Measurements from ENCODE around the gene PARD3.
"Not testable (repeated sequence)": the region's sequence is repeated elsewhere in the genome, so short reads cannot be mapped to it uniquely, and the experiment has no call there.

PARD3 gene

DNA sequence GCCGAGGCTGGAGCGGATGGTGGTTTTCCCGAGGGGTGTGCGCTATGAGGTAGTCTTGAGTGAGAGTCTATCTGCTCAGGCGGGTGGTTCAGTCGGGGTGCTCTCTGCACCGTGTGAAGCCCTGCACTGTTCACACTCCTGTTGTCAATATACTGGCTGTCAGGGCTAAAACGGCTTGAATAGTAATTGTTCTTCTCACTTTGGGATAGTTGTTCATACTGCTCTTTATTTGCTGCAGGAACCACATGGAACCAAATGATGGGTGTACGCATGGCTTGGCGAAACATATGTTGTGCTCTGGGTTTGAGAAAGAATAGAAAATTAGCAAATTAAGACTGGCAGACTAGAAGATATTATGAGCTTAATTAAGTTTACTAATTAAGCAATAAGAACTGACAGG, 432.5 kb downstream of the PARD3 start:
- no peak for DNase-seq (ENCODE audit: low read depth)

DNA sequence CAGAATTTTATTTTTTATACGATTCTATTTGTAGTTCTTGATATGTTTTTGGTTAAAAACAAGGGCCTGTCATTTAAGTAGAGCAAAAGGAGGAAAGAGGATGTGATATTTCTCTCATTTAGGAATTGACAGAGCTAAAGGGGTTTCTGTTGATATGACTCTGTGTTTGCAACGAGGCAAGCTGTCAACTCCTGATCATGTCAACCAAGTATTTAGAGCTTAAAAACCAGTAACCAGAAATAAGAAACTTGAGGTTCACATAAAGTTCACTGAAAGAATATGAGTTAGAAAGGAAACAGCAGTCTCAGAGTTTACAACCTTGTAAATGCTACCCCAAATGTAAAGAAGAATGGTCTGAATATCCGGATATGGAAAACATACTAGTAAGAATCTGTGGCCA, 434.2 kb downstream of the PARD3 start:
- no peak for DNase-seq (ENCODE audit: low read depth)

DNA sequence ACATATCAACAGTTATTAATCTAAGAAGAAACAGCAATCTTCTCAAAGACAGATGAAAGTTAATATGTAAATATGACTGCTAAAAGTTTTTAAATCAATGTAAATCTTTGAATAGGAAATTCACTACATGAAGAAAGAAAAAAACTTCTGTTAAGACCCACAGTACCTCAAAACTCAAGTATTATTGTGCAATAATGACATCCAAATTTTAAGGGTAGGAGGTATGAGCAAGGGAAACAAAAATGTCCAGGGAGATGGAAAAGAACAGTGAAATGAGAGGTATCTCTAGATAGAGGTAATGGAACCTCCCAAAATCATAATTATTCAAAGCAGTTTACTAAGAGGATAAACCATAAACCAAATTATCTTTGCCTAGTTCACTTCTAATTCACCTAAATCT, 436.8 kb downstream of the PARD3 start:
- no peak for DNase-seq (ENCODE audit: low read depth)

DNA sequence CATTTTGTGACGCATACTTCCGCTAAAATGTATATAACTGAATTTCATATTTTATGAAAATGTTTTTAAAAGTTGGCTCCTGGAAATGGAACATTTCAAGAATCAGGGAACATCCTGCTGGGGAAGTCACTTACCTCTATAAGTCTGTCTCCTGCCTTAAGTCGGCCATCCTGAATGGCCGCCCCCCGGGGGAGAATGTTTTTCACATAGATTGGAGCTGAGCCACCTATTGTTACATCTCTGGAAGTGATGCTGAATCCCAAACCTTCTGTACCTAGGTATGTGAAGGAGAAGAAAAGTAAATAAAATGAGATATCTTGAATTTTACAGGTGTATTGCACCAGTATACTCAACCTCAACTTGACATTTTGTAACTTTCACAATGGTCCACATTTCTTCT, 437.3 kb downstream of the PARD3 start:
- DNase-seq (ENCODE audit: low read depth), result no peak

DNA sequence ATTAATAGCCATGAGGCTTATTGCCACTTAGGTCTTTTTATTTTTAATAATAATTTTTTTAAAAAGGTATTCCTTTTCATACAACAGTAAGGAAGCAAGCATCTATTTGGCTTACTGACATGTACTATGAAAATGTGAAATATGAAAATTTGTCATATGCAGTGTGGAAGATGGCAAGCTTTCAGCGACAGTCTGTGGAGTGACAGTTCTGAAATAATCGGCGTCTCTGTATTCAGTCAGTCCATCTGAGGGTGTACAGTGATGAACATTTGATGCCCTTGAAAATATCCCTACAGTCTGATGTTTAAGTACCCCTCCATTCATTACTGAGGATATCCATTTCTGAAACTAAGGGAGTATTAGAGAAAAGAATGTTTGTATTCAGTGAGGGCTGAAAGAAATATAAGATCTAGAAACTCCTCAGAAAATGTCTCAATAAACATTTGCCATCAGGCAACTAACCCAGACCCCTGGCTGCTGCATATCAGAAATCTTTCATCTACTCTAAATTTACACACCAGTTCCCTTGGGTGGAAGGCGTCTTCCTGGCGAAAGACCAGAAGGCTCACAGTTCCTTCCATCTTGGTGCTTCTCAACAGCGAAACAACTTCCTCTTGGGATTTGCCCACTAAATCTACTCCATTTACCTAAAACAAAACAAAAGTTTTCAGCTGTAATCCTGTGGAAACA, 440.6 kb downstream of the PARD3 start:
- DNase-seq (ENCODE audit: low read depth), result no peak

DNA sequence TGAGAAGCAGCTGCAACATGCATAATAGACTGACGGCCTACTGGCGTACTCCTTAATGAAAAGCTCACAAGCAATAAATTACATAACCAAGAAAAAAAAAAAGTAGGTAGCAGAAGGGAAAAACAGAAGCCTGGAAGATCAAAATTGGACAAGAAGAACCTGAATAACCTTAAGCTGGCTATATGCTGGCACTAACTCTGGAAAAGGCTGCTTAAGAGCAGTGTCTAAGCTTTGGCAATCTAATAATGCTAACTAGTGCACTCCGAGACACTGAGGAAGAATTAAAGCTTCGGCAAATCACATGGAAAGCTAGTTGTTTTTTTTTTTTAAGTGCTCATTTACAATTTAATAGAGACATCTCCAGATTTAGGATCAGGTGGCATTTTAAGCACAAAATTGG, 441.9 kb downstream of the PARD3 start:
- no peak for DNase-seq (ENCODE audit: low read depth)

DNA sequence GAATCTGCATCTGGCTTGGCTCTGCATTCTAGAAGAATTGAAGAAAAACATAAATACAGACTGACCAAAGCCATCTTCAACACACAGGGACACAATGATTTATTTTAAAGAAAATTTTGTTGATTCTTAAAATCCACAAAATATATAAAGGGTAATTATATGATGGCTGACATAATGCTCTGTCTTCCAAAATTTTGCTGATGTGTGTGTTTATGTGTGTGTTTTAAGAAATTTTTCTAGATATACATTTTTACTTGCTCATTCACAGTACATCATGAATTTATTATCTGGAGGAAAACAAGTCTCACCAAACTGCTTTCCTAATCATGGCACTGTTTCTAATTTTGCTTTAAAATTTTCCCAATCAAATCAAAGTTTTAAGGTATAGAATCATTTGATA, 442.6 kb downstream of the PARD3 start:
- DNase-seq (ENCODE audit: low read depth), result no peak

DNA sequence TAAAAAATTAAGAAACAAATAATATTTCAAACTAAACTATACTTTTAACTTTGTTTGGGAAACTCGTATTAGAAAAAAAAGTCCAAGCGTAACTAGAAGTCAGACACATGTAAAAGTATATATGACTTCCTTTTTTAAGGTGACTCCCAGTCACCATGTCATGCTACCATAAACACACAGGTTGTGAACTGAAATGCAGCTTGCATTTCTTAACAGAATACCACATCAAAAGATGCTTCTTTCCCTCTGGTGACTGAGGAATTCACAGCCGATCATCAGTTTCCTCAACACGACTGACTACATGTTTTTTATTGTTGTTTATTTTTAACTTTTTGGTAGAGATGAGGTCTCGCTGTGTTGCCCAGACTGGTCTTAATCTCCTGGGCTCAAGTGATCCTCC, 445.0 kb downstream of the PARD3 start:
- DNase-seq (ENCODE audit: low read depth), result no peak

DNA sequence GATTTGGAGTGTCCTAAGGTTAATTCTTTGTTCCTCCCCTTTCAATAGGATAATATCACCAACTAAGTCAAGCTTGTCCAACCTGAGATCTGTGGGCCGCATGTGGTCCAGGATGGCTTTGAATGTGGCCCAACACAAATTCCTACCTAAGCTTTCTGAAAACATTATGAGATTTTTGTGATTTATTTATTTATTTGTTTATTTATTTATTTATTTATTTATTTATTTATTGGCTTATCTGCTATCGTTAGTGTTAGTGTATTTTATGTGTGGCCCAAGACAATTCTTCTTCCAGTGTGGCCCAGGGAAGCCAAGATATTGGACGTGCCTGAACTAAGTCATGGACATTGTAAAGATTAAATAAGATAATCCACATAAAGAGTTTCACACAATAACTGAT, 446.0 kb downstream of the PARD3 start:
- DNase-seq (ENCODE audit: low read depth), result no peak

DNA sequence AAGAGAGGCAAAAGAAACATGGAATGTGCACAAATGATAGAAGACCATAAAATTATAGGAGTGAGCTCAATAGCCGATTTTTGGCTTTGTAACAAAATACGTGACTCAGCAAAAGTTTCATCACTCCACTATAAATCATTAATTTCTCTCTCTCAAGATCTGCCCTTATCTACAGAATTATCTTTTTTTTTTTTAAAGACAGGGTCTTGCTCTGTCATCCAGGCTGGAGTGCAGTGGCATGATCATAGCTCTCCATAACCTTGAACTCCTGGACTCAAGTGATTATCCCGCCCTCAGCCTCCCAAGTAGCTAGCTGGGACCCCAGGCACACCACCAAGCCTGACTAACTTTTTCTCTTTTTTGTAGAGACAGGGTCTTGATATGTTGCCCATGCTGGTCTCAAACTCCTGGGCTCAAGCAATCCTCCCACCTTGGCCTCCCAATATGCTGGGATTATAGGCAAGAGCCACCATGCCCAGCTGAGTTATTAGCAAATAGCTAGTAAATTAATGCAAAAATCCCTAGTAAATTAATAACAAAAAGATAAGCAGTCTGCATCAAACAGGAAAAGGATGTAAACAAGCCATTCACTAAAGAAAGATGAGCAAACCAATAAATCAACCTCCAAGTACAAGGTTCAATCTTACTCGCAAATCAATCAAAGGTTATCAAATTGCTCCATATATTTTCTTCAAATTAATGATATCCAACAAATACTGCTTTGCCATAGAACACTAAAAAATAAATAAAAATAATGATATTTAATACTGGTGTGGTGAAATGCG, 450.7 kb downstream of the PARD3 start:
- DNase-seq (ENCODE audit: low read depth), result no peak

DNA sequence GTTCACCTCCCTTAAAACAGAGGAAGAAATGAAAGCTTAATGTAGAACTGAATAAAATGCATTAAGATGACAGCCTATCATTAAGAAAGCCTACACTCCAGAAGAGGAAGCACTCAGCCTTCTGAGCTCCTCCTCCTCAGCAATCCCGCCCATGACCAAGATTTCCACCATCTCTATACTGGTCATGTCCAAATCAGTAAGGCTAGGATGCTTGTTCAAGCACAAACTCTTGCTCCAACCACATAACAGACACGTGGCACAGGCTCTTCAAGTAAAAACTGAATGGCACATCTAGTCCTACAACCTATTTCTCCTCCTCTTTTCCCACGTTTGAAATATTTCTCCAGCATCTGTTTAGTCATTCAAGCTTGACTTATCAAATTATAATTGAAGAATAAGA, 454.1 kb downstream of the PARD3 start:
- no peak for DNase-seq (ENCODE audit: low read depth)

DNA sequence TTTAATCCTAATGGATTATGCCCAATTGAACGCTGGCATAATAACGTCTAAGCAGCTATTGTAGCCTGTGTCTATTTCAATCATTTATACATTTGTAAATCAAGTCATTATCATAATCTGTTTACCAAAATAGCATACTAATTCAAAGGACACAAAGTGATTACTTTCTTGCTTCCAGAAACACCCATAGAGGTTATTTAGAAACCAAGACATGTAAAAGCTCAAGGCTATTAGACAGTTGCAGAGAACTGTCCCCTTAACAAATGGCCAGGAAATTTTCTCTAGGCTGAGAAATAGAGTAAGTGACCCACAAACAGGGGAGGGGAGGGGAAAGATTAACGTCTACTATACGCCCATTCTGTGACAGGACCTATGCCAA, 455.7 kb downstream of the PARD3 start:
- DNase-seq (ENCODE audit: low read depth), result no peak

DNA sequence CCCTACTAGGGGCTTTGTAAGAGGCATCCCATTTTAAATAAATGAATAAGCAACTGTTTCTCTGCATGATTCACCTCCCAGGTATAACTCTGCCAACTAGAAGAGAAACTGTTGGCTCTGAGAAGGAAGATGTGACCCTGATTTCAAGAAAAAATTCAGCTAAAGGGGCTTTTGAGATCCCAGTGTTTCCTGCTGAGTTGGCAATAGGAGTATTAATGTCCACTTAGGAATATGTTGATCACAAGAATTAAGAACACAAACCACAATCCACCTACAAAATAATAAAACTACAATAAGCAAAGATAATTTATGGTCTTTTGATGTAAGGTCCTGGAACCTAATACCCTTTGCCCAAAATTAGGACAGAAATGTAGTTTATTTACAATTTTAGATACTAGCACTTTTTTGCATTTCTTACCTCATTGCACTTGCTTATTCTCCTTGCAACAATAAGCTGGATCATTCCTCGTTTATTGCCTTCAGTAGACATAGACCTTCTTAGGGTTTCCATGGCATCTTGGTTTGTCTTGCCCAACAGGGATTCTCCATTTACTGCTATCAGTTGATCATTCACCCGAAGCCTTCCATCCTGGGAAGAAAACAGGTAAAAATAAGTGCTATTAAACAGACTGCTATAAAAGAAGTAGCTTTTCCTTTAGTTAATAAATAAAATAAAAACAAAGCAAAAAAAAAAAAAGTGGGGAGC, 456.2 kb downstream of the PARD3 start:
- no peak for DNase-seq (ENCODE audit: low read depth)

DNA sequence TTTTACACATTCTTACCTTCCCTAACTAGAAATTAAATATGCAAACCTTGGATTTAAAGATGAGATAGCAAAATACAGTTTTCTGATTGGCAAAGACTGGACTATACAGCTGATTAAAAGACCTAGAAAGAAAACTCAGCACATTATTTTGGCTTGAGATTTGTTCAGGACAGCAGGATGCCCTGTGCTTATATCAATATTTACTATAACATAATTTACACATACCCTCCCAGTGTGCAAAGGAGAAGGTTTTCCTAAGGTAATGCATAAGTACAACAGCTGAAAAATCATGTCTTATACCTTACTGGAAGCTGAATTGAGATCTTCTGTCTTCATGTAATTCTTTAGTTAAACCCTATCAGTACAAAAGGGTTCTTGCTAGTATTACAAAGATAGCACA, 458.6 kb downstream of the PARD3 start:
- DNase-seq (ENCODE audit: low read depth), result no peak

DNA sequence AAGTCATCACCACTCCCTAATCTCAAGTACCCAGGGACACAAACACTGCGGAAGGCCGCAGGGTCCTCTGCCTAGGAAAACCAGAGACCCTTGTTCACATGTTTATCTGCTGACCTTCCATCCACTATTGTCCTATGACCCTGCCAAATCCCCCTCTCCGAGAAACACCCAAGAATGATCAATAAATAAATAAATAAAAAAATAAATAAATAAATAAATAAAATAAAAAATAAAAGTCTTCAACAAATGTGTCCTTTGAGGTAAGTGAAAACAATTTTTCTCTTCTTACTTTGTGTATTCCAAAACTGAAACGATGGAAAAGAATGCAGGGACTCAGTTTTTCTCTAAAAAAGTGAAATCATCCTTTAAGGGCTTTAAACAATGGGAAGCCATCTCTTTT, 461.6 kb downstream of the PARD3 start:
- DNase-seq (ENCODE audit: low read depth), result not testable (repeated sequence)

DNA sequence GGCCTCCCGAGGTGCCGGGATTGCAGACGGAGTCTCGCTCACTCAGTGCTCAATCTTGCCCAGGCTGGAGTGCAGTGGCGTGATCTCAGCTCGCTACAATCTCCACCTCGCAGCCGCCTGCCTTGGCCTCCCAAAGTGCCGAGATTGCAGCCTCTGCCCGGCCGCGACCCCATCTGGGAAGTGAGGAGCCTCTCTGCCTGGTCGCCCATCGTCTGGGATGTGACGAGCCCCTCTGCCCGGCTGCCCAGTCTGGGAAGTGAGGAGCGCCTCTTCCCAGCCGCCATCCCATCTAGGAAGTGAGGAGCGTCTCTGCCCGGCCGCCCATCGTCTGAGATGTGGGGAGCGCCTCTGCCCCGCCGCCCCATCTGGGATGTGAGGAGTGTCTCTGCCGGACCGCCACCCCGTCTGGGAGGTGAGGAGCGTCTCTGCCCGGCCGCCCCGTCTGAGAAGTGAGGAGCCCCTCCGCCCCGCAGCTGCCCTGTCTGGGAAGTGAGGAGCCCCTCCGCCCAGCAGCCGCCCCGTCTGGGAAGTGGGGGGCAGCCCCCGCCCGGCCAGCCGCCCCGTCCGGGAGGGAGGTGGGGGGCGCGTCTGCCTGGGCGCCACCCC, 462.4 kb downstream of the PARD3 start:
- DNase-seq (ENCODE audit: low read depth), result not testable (repeated sequence)

DNA sequence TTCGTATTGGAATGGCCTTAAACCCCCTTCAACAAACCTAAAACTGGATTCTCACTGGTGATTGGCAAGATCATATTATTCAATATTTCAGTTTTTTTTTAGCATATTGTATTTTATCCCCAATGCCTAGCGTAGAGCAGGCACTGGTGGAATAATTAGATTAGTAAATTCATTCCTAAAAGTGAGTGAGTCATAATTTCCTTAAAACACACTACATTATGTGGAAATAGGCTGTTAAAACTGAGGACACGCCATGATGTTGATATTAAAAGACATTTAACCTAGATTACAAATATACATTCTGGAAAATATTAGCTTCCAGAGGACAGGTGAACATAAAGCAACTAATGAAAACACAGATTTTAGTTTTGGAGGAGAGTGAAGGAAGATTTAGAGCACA, 463.9 kb downstream of the PARD3 start:
- DNase-seq (ENCODE audit: low read depth), result no peak

DNA sequence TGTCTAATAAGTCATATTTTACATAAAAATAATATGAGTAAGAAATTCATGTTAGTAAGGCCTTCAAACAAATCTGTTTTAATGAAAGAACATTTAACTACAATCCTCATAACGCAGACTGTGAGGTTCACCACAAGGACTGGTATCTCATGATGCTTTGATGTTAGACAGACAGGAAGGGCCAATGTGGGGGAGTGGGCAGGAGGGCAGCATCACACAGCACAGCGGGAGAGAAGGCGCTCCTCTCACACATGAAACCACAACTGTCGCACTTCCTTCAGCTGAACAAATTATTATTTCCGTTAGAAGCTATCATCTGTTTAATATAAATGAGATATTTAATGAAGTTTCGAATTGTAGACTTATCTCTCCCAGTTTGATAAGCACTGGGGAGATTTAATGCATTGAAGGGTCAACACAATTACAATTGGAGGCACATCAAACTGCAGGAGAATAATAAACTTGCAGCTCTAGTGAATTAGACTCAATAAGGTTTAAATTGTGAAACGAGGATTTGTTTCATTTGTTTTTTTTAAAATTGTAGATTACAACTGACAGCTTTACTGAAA, 466.1 kb downstream of the PARD3 start:
- DNase-seq (ENCODE audit: low read depth), result no peak

DNA sequence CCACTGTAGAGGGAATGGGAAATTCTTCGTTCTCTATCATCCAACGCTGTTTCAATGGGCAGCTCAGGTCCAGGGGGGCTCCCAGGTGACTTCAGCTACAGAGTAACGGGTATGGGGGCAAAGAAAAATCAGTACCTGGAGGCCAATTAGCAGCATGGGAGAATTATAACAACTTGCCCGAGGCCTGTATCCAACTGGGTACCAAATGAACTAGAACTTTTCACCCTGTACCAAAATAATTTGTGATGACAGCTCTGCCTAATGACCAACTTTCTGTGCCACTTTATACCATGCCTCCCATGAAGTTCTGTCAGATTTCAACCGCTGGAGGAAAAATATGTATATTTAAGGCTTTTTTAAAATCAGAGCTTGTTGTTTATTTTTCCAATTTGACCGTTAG, 467.1 kb downstream of the PARD3 start:
- no peak for DNase-seq (ENCODE audit: low read depth)

DNA sequence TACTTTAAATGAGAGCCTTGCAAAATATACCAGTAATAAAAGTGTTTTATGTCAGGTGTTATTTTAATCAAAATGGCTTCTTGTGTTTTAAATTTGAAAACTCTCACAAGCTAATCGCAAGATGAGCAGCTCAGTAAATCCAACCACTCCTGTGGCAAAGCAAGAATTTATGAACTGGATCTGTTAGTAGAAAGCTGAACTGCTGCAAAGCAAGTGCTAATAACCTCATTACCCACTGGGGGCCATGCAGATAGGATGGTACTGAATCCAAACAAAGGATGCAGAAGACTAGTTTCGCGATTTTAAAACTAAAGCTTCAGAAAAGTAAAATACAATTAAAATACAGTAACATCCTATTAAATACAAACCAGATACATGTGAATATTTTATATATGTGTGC, 468.0 kb downstream of the PARD3 start:
- DNase-seq (ENCODE audit: low read depth), result no peak

DNA sequence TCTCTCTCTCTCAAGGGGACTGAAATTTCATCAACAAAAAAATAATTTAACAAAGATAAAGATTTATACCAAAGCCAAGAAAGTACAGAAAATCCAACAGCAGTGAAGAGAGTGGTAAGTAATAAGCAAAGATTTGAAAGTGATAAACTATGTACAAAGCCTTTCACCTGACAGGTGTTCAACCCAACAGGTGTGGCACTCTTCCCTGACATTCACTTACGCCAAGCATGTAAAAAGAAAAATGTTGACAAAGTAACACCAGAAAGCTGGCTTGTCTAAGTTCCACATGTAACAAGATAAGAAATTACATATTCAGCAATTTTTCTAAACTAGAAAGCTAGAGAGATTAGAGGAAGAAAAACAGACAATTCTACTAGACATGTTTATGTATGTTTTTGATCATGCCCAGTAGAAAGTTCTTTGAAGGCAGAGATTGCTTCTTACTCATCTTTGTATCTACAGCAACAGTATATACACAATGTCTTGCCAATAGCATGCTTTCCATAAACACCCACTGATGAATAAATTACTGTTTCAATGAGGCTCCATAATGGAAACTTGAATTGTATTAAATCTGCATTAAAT, 468.5 kb downstream of the PARD3 start:
- no peak for DNase-seq (ENCODE audit: low read depth)

DNA sequence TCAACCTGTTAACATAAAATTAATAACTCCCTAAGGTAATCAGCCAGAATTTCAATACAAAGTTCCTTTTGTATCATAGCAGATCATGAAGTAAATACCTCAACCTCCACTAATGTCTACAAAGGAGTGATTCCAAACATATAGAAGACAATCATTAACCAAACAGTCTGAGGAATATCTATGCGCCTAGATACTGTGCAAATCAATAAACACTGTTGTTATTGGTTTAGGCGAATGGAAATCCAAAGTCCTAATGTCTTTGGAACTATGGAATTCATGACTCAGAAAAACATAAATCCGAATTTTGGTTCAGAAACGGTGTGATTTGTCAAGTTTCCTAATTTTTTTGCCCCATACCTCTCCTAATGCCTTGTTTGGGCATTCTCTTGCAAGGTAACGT, 469.7 kb downstream of the PARD3 start:
- DNase-seq (ENCODE audit: low read depth), result no peak

Data from activated T-helper 9 cell treated with anti-CD3 and anti-CD28 coated beads, Interleukin-2, amount 50 U/mL, for 16 hours (primary cell).